ENCODE results near the gene PLA2G1B. TPM values are rescaled to one million over a fixed set of nuclear protein-coding genes. Genes with fewer than 3 reads are reported as not detected.

Gene PLA2G1B
- total and polyA plus RNA-seq, 10 donors: 0.29 to 1.9 (median 0.95) TPM; not detected in 4

GRCh38 chr12:120353556-120354317, 26.2 kb upstream of the PLA2G1B start:
- H3K4me1 ChIP-seq: peaks cover 0 to 9% (median 0%) of the 10 kb centered on the region in 6 donors
- H3K36me3 ChIP-seq: no peaks in the 10 kb centered on the region
- peaks cover 0 to 49% (median 0%) of the 10 kb centered on the region in 7 donors for H3K27me3 ChIP-seq (replicated peaks in 1 of 7)
- no peak for DNase-seq
- WGBS, 5 donors: 82 to 95% (median 86%) methylated on average over 4 of the region's 4 CpGs
- H3K27ac ChIP-seq: no peak overlapping the region
- no peak overlapping the region for H3K4me3 ChIP-seq
- H3K9me3 ChIP-seq: no peaks in the 10 kb centered on the region
- intact Hi-C loops (cut with DNase I; ENCODE audit: low total_unique reads): no loop called here
- no peak for TF ChIP-seq POLR2A (IDR thresholded peaks at IDR 0.05)
- TF ChIP-seq CTCF (IDR thresholded peaks at IDR 0.05 in 8 of 11, conservative IDR thresholded peaks at IDR 0.05 in 3 of 11): no peak
- no peak for TF ChIP-seq POLR2AphosphoS5 (IDR thresholded peaks at IDR 0.05)

GRCh38 chr12:120353136-120353535, 25.6 kb upstream of the PLA2G1B start:
- TF ChIP-seq POLR2AphosphoS5 (IDR thresholded peaks at IDR 0.05): no peak
- no peak for TF ChIP-seq CTCF (IDR thresholded peaks at IDR 0.05 in 8 of 11, conservative IDR thresholded peaks at IDR 0.05 in 3 of 11)
- Histone ChIP-seq H3K27me3 (replicated peaks in 1 of 7) (peaks cover 0 to 48% (median 0%) of the 10 kb centered on the region in 7 donors), H3K36me3 (no peaks in the 10 kb centered on the region), H3K4me3 (no peak overlapping the region), H3K9me3 (no peaks in the 10 kb centered on the region), H3K27ac (no peak overlapping the region), H3K4me1 (peaks cover 0 to 9% (median 0%) of the 10 kb centered on the region in 6 donors)
- intact Hi-C loops (cut with DNase I; ENCODE audit: low total_unique reads): no loop called here
- WGBS, 5 donors: 93 to 97% (median 94%) methylated on average over 6 of the region's 6 CpGs
- no peak for DNase-seq

GRCh38 chr12:120352117-120352516, 24.5 kb upstream of the PLA2G1B start:
- Histone ChIP-seq H3K9me3 (no peaks in the 10 kb centered on the region), H3K36me3 (no peaks in the 10 kb centered on the region), H3K27ac (no peak overlapping the region)

More at GRCh38 chr12:120352117-120352516, 24.5 kb upstream of the PLA2G1B start:
- Histone ChIP-seq H3K4me1 (peaks cover 0 to 9% (median 0%) of the 10 kb centered on the region in 6 donors), H3K4me3 (no peak overlapping the region), H3K27me3 (replicated peaks in 1 of 7) (peaks cover 0 to 52% (median 0%) of the 10 kb centered on the region in 7 donors)
- intact Hi-C loops (cut with DNase I; ENCODE audit: low total_unique reads): no loop called here
- no peak for DNase-seq
- 62 to 94% (median 80%) methylated on average over 4 to 5 of the region's 5 CpGs for WGBS, 5 donors
- TF ChIP-seq POLR2AphosphoS5 (IDR thresholded peaks at IDR 0.05) (no peak), CTCF (IDR thresholded peaks at IDR 0.05 in 8 of 11, conservative IDR thresholded peaks at IDR 0.05 in 3 of 11) (no peak), POLR2A (IDR thresholded peaks at IDR 0.05) (no peak)
